ENCODE results near the gene MLLT1. TPM values are rescaled to one million over a fixed set of nuclear protein-coding genes. Genes with fewer than 3 reads are reported as not detected.

The MLLT1 gene
- total and polyA plus RNA-seq, 8 donors, result 3.1 to 33.8 (median 19.6) TPM

DNA sequence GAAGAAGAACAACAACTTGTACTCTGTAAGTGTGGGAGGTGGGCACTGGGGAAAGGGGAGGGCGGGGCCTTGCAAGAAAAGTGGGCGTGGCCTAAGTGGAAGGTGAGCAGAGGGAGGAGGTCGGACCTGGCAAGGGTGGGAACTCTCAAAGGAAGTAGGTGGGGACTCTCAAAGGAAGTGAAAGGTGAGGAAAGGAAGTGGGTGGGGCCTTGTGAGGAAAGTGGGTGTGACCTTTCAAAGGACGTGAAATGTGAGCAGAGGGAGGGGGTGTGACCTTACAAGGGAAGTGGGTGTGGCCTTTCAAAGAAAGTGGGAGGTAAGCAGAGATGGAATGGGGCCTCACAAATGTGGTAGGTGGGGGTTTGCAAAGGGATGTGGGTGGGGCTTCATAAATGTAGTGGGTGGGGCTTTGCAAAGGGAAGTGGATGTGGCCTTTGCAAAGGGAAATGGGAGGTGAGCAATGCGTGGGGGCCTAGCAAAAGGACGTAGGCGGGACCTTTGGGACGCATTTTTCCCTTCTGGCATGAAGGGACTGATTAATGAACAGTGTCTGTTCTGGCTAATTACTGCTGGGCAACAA lies 118.4 kb downstream of the MLLT1 start:
- intact Hi-C loops (cut with DNase I; ENCODE audit: low total_unique reads), result no loop called here
- peaks cover 0 to 8% (median 2%) of the 10 kb centered on the region in 4 donors for H3K9me3 ChIP-seq
- 31 to 51% (median 38%) methylated on average over 8 of the region's 8 CpGs for WGBS, 5 donors
- no peaks in the 10 kb centered on the region for H3K36me3 ChIP-seq
- H3K4me3 ChIP-seq, result no peak overlapping the region
- H3K27ac ChIP-seq, result no peak overlapping the region
- peak in 1 of 2 donors; percentile 63 for DNase-seq
- no peaks in the 10 kb centered on the region for H3K27me3 ChIP-seq
- TF ChIP-seq EP300 (IDR thresholded peaks at IDR 0.05) (no peak), POLR2A (IDR thresholded peaks at IDR 0.05) (no peak), POLR2AphosphoS5 (IDR thresholded peaks at IDR 0.05) (no peak)
- TF ChIP-seq, protein P1, sequence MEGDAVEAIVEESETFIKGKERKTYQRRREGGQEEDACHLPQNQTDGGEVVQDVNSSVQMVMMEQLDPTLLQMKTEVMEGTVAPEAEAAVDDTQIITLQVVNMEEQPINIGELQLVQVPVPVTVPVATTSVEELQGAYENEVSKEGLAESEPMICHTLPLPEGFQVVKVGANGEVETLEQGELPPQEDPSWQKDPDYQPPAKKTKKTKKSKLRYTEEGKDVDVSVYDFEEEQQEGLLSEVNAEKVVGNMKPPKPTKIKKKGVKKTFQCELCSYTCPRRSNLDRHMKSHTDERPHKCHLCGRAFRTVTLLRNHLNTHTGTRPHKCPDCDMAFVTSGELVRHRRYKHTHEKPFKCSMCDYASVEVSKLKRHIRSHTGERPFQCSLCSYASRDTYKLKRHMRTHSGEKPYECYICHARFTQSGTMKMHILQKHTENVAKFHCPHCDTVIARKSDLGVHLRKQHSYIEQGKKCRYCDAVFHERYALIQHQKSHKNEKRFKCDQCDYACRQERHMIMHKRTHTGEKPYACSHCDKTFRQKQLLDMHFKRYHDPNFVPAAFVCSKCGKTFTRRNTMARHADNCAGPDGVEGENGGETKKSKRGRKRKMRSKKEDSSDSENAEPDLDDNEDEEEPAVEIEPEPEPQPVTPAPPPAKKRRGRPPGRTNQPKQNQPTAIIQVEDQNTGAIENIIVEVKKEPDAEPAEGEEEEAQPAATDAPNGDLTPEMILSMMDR (IDR thresholded peaks at IDR 0.05), result no peak
- no peaks in the 10 kb centered on the region for H3K4me1 ChIP-seq

Small RNAs within 50 kb of the gene (small RNA-seq; reads per million reads assigned to genes)
- gene AC011471.1, result 0 reads per million in 4 donors

Other genes starting within 250 kb of the MLLT1 start
- 100 to 1,000 TPM in 1 of 5 donors, 10 to 100 TPM in 1, 1 to 10 TPM in 3; 1.2 to 123 (median 8.9) TPM for gene RFX2, start 169.5 kb downstream of the MLLT1 start, total RNA-seq
- gene RFX2, start 169.5 kb downstream of the MLLT1 start, polyA plus RNA-seq, result 1 to 10 TPM; 1.8 to 7.9 (median 6.4) TPM
- gene ACSBG2, start 144.3 kb downstream of the MLLT1 start, total RNA-seq, result not detected
- not detected for gene ACSBG2, start 144.3 kb downstream of the MLLT1 start, polyA plus RNA-seq
- 1 to 10 TPM in 1 of 5 donors, not detected in 4; 3.5 TPM for gene ACER1, start 53.6 kb upstream of the MLLT1 start, total RNA-seq
- under 1 TPM in 1 of 3 donors, not detected in 2; 0.08 TPM for gene ACER1, start 53.6 kb upstream of the MLLT1 start, polyA plus RNA-seq
- 10 to 100 TPM in 4 of 5 donors, 1 to 10 TPM in 1; 5.8 to 67.1 (median 24.0) TPM for gene CLPP, start 81.6 kb upstream of the MLLT1 start, total RNA-seq
- 10 to 100 TPM; 73.3 to 76.5 (median 75.0) TPM for gene CLPP, start 81.6 kb upstream of the MLLT1 start, polyA plus RNA-seq
- gene ALKBH7, start 92.8 kb upstream of the MLLT1 start, total RNA-seq, result 100 to 1,000 TPM in 1 of 5 donors, 10 to 100 TPM in 3, 1 to 10 TPM in 1; 5.3 to 138 (median 21.3) TPM
- 100 to 1,000 TPM in 1 of 3 donors, 10 to 100 TPM in 2; 81.1 to 122 (median 87.2) TPM for gene ALKBH7, start 92.8 kb upstream of the MLLT1 start, polyA plus RNA-seq
- gene PSPN, start 96.0 kb upstream of the MLLT1 start, total RNA-seq, result 1 to 10 TPM in 4 of 5 donors, not detected in 1; 1.1 to 2.8 (median 1.9) TPM
- gene PSPN, start 96.0 kb upstream of the MLLT1 start, polyA plus RNA-seq, result 1 to 10 TPM in 2 of 3 donors, under 1 TPM in 1; 0.92 to 2.2 (median 1.1) TPM
- gene GTF2F1, start 113.2 kb upstream of the MLLT1 start, total RNA-seq, result 10 to 100 TPM in 4 of 5 donors, 1 to 10 TPM in 1; 9.8 to 46.7 (median 22.8) TPM
- 10 to 100 TPM; 34.4 to 62.8 (median 41.7) TPM for gene GTF2F1, start 113.2 kb upstream of the MLLT1 start, polyA plus RNA-seq
- 100 to 1,000 TPM; 111 to 130 (median 112) TPM for gene KHSRP, start 144.8 kb upstream of the MLLT1 start, total RNA-seq
- gene KHSRP, start 144.8 kb upstream of the MLLT1 start, polyA plus RNA-seq, result 100 to 1,000 TPM in 1 of 3 donors, 10 to 100 TPM in 2; 49.1 to 103 (median 79.3) TPM
- gene SLC25A41, start 153.8 kb upstream of the MLLT1 start, total RNA-seq, result 1 to 10 TPM in 1 of 5 donors, not detected in 4; 4.9 TPM
- under 1 TPM in 1 of 3 donors, not detected in 2; 0.80 TPM for gene SLC25A41, start 153.8 kb upstream of the MLLT1 start, polyA plus RNA-seq
- gene SLC25A23, start 179.8 kb upstream of the MLLT1 start, total RNA-seq, result 100 to 1,000 TPM in 1 of 5 donors, 10 to 100 TPM in 4; 20.7 to 191 (median 60.1) TPM
- 10 to 100 TPM; 30.8 to 42.5 (median 34.2) TPM for gene SLC25A23, start 179.8 kb upstream of the MLLT1 start, polyA plus RNA-seq
- 100 to 1,000 TPM in 1 of 5 donors, 10 to 100 TPM in 3, 1 to 10 TPM in 1; 7.6 to 203 (median 46.1) TPM for gene CRB3, start 184.3 kb upstream of the MLLT1 start, total RNA-seq
- 10 to 100 TPM; 34.3 to 66.6 (median 51.9) TPM for gene CRB3, start 184.3 kb upstream of the MLLT1 start, polyA plus RNA-seq
- gene DENND1C, start 201.8 kb upstream of the MLLT1 start, total RNA-seq, result 10 to 100 TPM in 1 of 5 donors, 1 to 10 TPM in 2, under 1 TPM in 2; 0.45 to 15.2 (median 1.1) TPM
- 1 to 10 TPM; 2.5 to 3.1 (median 2.9) TPM for gene DENND1C, start 201.8 kb upstream of the MLLT1 start, polyA plus RNA-seq
- 1 to 10 TPM in 2 of 5 donors, under 1 TPM in 1, not detected in 2; 0.89 to 3.9 (median 1.1) TPM for gene TUBB4A, start 222.3 kb upstream of the MLLT1 start, total RNA-seq
- gene TUBB4A, start 222.3 kb upstream of the MLLT1 start, polyA plus RNA-seq, result under 1 TPM in 2 of 3 donors, not detected in 1; 0.76 to 0.85 TPM

All from stomach (tissue), 9 donors.